Measurements from ENCODE around the gene PPFIA2. TPM values are rescaled to one million over a fixed set of nuclear protein-coding genes. Genes with fewer than 3 reads are reported as not detected.
A peak's percentile ranks its signal among the peaks of the same experiment; 100 is the strongest.

The PPFIA2 gene
- total RNA-seq, 4 donors from 2014 or later: 1.7 to 3.9 (median 2.0) TPM

GRCh38 chr12:81332054-81332453 lies 427.1 kb downstream of the PPFIA2 start:
- 64 to 67% methylated on average over 4 of the region's 4 CpGs for WGBS, 2 donors
- Histone ChIP-seq H3K4me3 (replicated peaks in 1 of 3) (no peak overlapping the region), H3K4me1 (no peaks in the 10 kb centered on the region), H3K36me3 (no peaks in the 10 kb centered on the region), H3K9me3 (no peaks in the 10 kb centered on the region), H3K27ac (no peak overlapping the region), H3K27me3 (no peaks in the 10 kb centered on the region)
- intact Hi-C loops (cut with DNase I): no loop called here
- TF ChIP-seq POLR2A (IDR thresholded peaks at IDR 0.05): no peak
- DNase-seq: no peak

DNA sequence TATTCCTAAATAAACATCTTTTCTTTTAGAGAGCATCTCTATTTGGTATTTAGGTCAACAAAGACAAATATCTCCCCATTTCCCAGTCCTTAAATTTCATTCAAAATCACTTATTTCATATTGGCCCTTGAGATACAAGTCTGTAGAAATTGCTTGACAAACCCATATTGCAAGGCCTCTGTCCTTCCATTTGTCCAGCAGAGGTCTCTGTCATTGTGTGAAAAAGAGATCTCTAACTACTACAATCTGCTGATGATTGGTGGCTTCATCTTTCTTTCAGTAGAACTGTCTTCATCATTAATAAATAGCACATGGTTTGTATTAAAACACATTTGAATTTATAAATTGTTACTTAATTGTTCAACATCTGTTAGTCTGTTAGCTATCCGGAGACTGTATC lies 428.7 kb downstream of the PPFIA2 start:
- DNase-seq: no peak
- no peaks in the 10 kb centered on the region for H3K36me3 ChIP-seq
- no peak overlapping the region for H3K4me3 ChIP-seq (replicated peaks in 1 of 3)
- TF ChIP-seq POLR2A (IDR thresholded peaks at IDR 0.05) (no peak), CTCF (IDR thresholded peaks at IDR 0.05) (no peak)
- 94 to 97% methylated on average over 1 of the region's 1 CpG for whole genome bisulfite sequencing, 2 donors
- no peak overlapping the region for H3K27ac ChIP-seq
- H3K4me1 ChIP-seq: no peaks in the 10 kb centered on the region
- H3K27me3 ChIP-seq: no peaks in the 10 kb centered on the region
- intact Hi-C loops (cut with DNase I): no loop called here
- H3K9me3 ChIP-seq: no peaks in the 10 kb centered on the region

- 81 to 83% methylated on average over 2 of the region's 2 CpGs for WGBS, 2 donors
- Histone ChIP-seq H3K27ac (no peak overlapping the region), H3K27me3 (no peaks in the 10 kb centered on the region), H3K36me3 (no peaks in the 10 kb centered on the region), H3K4me3 (replicated peaks in 1 of 3) (no peak overlapping the region), H3K4me1 (no peaks in the 10 kb centered on the region), H3K9me3 (no peaks in the 10 kb centered on the region)
- no peak for DNase-seq
- TF ChIP-seq CTCF (IDR thresholded peaks at IDR 0.05): peak in 1 of 6 experiments; percentile 15
- no peak for TF ChIP-seq POLR2A (IDR thresholded peaks at IDR 0.05)
- intact Hi-C loops (cut with DNase I): no loop called here
These were observed 430.1 kb downstream of the PPFIA2 start for GRCh38 chr12:81329085-81329484.

GRCh38 chr12:81327425-81327824 lies 431.7 kb downstream of the PPFIA2 start:
- no peaks in the 10 kb centered on the region for H3K4me1 ChIP-seq
- no peaks in the 10 kb centered on the region for H3K27me3 ChIP-seq
- H3K4me3 ChIP-seq (replicated peaks in 1 of 3): no peak overlapping the region
- H3K36me3 ChIP-seq: no peaks in the 10 kb centered on the region
- no peak overlapping the region for H3K27ac ChIP-seq
- TF ChIP-seq POLR2A (IDR thresholded peaks at IDR 0.05) (no peak), CTCF (IDR thresholded peaks at IDR 0.05) (peak in 1 of 6 experiments; percentile 13)
- intact Hi-C loops (cut with DNase I): no loop called here
- H3K9me3 ChIP-seq: no peaks in the 10 kb centered on the region
- no peak for DNase-seq

GRCh38 chr12:81325086-81325485 lies 434.1 kb downstream of the PPFIA2 start:
- no peaks in the 10 kb centered on the region for H3K9me3 ChIP-seq
- H3K27me3 ChIP-seq: no peaks in the 10 kb centered on the region
- H3K4me1 ChIP-seq: no peaks in the 10 kb centered on the region
- intact Hi-C loops (cut with DNase I): no loop called here
- TF ChIP-seq POLR2A (IDR thresholded peaks at IDR 0.05) (no peak), CTCF (IDR thresholded peaks at IDR 0.05) (no peak)
- H3K36me3 ChIP-seq: no peaks in the 10 kb centered on the region
- no peak overlapping the region for H3K4me3 ChIP-seq (replicated peaks in 1 of 3)
- DNase-seq: no peak
- H3K27ac ChIP-seq: no peak overlapping the region
